Kasumi-1 (cell line): ENCODE data around the gene NRP1.

Source experiments
- DNase-seq, 2 experiments: peaks; one replicate each; lab custom pipeline; 2025; lab: John Stamatoyannopoulos, UW

NRP1 gene

GRCh38 chr10:33260403-33261149, 73.9 kb downstream of the NRP1 start:
- DNase-seq, result no peak

GRCh38 chr10:33258967-33259366, 75.5 kb downstream of the NRP1 start:
- no peak for DNase-seq

GRCh38 chr10:33257439-33258080, 76.9 kb downstream of the NRP1 start:
- DNase-seq, result no peak

- no peak for DNase-seq
Observed at GRCh38 chr10:33256458-33256857, 78.0 kb downstream of the NRP1 start.

- no peak for DNase-seq
Observed at GRCh38 chr10:33254556-33255160, 79.8 kb downstream of the NRP1 start.

GRCh38 chr10:33253411-33253810, 81.1 kb downstream of the NRP1 start:
- no peak for DNase-seq

- DNase-seq, result no peak
Observed at GRCh38 chr10:33252794-33253203, 81.7 kb downstream of the NRP1 start.

- no peak for DNase-seq
Observed at GRCh38 chr10:33252324-33252723, 82.1 kb downstream of the NRP1 start.

- DNase-seq, result peak; percentile 84 to 91
Observed at GRCh38 chr10:33249659-33250345, 84.7 kb downstream of the NRP1 start.

GRCh38 chr10:33249137-33249536, 85.3 kb downstream of the NRP1 start:
- DNase-seq, result no peak

GRCh38 chr10:33248638-33249037, 85.8 kb downstream of the NRP1 start:
- DNase-seq, result peak; percentile 94 to 96

- DNase-seq, result no peak
Observed at GRCh38 chr10:33247221-33247922, 87.1 kb downstream of the NRP1 start.

GRCh38 chr10:33245343-33245742, 89.1 kb downstream of the NRP1 start:
- DNase-seq, result no peak

- DNase-seq, result no peak
Observed at GRCh38 chr10:33244354-33244967, 90.0 kb downstream of the NRP1 start.

- DNase-seq, result no peak
Observed at GRCh38 chr10:33243703-33244102, 90.8 kb downstream of the NRP1 start.

GRCh38 chr10:33242931-33243330, 91.5 kb downstream of the NRP1 start:
- DNase-seq, result no peak

- no peak for DNase-seq
Observed at GRCh38 chr10:33241351-33241750, 93.1 kb downstream of the NRP1 start.

- DNase-seq, result peak; percentile 89
Observed at GRCh38 chr10:33240931-33241330, 93.5 kb downstream of the NRP1 start.

- no peak for DNase-seq
Observed at GRCh38 chr10:33240258-33240657, 94.2 kb downstream of the NRP1 start.

- no peak for DNase-seq
Observed at GRCh38 chr10:33239257-33239656, 95.2 kb downstream of the NRP1 start.

GRCh38 chr10:33238643-33239042, 95.8 kb downstream of the NRP1 start:
- DNase-seq, result no peak
